GM21786 (cell line): ENCODE data around the gene ADGRA1.

Experiments
- ATAC-seq: cut with Tn5 transposase; IDR thresholded peaks from one replicate; pipeline ENCODE4 v1.9.1; 2021; ENCODE audit not compliant: unreplicated experiment

Gene ADGRA1

DNA sequence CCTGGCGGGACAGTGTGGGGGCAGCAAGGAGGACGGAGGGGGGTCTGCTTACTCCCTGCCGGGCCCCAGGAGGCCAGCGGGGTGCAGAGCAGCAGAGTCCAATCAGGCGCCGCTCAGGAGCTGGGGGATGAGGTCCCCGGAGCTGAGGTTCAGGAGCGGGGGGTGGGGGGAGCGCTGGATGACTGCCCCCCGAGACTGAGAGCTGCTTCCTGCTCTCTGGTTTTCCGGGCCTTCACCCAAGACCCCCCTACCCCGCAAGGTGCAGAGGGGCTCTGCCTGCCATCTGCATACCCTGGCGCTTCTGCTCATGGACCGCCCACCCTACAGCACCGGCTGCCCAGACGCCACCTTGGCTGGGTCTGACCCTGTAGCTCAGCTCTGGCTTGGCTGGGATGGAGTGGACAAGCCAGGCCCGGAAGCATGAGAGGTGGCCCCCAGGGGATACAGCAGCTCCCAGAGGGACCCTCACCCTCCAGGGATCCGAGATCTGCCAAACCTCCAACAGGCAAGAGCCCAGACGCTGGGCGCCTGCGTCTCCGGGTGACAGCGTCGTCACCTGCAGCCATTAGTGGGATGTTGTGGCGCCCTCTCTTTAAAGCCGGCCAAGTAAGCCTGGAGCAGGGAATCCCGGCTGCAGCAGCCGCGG, 73.2 kb downstream of the ADGRA1 start:
- ATAC-seq = no peak

DNA sequence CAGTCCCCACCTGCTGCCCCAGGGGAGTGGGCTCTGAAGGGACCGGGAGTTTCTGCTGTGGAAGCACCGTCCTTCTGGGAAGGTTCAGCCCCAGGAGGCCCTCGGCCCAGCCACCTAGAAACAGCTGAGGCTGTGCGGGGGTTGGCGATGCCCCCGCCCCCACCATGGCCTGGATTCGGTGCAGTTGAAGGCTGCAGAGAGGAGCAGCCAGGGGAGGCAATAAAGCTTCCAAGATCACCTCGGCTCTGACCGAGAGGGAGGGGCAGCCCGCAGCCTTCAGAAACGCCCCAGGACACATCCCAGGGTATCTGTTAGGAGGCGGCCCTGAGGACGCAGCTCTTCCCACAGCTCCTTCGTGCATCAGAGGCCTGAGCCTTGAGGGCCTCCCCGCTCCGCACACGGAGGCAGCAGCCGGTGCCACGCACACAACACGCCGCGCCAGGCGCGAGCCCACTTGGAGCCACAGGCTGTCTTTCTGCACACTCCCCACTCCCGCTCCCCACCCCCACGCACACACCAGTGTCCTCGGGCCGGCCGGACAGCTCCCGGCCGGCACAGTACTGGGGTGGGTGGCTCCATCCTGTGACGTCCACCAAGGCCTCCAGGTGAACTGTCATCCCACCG, 73.9 kb downstream of the ADGRA1 start:
- ATAC-seq = no peak

DNA sequence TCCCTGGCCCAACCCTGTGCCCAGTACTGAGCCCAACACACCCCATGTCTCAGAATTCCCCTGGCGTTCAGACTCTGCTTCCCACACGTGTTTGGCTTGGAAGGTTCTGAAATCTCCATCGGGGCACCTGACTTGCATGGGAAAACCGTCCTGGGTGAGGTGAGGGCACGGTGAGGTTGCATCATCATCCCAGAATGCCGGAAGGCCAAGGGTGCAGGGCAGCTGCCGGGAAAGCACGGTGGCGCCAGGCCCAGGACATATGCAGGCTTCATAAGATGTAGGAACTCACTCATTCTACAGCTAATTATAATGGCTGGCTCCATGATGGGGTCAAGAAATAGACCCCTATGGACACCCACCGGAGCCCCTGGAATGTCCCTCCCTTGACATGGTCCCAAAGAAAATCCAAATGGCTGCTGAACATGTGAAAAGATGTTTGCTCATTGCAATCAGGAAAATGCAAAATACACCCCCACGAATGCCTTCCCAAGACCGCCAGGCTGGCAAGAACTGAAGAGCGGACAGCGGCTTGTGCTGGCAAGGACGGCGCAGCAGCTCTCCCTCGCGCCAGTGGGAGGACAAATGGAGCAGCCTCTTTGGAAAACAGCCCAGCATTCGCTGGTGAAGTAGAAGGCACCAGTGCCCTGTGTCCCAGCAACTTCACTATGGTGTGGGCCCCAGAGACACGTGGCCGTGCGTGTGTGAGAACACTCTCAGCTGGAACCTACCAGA, 74.6 kb downstream of the ADGRA1 start:
- ATAC-seq = no peak

DNA sequence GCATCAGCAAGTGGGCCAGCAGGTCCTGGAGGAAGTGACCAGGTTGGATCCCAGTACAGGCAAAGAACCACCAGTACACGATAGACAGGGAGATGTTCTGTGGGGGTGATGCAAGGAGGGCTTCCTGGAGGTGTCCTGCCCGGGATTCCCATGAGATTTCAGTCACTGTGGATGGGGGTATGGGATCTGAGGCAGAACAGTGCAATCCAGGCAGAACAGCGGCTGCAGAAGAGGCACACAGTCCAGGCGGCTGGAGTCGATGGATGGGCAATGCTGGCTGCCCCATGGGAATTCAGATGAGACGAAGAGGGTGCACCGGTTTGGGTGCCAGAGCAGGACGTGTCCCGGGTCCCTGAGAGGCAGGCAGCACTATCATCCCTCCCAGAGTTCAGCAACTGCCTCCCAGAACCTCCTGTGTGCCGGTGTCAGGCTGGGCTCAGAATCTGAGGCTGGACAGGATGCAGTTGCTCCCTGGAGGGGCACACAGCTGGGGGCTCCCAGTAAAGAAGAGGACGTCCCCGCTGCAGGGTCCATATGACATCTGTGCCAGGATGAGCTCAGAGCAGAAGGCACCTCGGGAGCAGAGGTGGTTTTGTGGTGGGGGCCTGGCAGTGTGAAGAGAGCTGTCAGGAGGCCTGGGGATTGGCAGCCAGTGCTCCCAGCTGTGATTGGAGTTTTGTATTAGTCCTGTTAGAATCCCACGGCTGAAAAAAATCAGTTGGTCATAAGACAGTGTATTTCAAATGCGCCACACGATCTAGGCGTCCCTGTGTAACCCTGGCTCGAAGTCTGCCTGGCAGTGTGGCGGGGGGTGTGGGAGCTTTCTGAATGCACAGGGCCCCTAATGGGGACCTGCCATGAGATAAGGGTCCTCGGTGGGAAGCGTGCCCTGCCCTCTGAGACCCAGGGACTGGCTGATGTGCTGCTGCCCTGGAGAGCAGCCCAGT, 75.5 kb downstream of the ADGRA1 start:
- ATAC-seq = no peak

DNA sequence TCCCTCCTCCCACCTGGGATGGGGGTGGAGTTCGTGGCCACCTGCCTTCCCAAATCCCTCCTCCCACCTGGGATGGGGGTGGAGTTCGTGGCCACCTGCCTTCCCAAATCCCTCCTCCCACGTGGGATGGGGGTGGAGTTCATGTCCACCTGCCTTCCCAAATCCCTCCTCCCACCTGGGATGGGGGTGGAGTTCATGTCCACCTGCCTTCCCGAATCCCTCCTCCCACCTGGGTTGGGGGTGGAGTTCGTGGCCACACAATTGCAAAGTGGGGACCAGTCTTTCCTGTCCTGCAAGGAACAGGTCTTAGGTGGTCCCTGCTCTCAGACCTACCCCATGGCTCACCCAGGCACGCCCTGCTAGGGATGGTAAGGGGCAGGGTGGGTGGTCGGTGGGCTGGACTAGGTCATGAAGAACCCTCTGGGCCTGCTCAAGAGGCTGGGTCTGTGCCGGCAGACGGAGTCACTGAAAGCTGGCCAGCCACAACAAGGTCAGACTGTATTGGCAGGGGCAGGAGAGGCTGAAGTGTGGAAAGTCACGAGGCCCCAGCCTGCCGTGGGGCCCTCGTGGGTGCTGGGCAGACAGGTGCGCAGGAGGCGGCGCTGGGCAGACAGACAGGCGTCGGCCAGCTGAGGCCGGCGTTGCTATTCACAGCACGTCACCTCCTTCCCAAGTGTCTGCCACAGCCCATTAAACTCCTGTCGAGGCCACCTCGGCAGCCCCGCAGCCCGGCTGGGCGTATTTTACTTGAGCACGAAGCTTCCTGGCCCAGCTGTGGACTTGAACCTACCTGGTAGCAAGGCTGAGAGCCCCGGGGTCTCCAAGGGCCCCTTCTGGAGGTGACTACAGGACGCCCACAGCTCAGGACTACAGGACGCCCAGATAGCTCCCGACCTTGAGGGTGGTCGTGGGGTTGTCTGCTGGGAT, 76.4 kb downstream of the ADGRA1 start:
- no peak for ATAC-seq

DNA sequence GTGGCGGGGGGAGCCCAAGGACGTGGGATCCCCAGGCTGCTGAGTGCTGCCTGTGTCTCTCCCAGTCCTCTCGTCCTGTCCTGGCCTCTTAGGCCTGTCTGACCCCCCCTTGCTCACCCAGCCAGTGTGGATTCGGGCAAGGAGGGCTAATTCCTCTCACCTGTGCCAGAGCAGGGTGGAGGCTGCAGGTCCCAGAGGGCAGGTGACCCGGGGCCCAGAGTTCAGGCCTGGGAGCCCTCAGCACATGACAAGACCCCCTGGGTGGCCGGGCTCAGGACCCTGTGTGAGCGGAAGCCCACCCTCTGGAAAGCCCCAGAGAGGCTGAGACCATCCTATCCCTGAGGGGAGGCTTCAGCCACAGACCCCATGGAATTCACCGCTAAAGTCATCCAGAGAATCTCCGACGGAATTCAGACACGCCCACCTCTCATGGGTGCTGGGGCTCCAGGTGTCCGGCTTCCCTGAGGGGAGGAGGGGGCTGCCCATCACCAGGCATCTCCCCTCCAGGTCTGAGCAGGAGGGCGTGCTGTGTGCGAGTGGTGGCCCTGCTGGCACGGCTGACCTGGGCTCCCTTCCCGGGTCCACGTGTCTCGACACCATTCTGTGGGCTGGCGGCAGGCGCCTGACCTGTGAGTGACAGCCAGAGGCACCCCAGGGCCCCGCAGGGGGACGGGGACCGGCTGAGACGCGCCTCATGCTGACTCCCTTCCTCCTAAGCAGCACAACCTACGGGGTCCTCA, 77.3 kb downstream of the ADGRA1 start:
- ATAC-seq = no peak

DNA sequence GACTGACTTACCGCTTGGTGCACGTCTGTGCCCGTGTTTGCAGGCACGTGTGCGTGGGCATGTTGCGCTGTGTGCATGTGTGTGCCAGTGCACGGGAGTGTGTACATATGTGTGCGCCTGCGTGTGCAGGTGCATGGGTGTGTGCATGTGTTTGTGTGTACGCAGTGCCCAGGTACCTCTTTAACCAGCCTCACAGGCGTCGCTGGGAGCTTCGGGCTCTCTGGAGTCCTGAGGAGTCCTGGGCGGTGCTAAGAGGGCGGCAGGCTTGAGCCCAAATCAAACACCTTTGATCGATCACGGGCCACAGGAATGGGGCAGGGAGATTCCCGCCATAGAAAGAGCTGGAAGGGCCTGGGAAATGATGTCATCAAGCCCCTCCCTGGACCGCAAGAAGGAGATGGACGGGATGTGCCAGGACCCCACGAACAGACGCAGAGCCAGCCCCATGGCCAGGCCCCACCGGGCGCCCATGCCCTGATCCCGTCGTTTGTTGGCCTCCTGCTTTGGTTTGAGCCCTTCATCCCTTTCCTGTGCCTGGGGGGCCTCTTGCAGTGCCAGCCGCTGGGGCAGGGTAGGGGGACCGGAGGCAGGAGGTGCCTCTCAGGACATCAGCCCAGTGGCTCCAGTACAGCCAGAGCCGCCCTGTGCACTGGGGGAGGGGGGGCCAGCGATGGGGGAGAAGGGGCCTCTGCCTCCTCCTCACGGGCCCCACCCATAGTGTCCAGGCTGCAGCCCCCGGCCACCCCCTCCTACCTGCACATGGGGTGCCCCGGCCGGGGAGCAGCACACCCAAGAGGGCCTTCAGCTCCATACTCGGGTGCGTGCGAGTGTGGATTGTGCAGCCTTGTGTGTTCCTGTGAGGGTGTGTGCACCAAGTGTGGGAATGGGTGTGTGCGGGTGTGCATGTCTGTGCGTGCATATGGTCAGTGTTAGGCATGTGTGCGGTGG, 78.1 kb downstream of the ADGRA1 start:
- ATAC-seq = no peak

DNA sequence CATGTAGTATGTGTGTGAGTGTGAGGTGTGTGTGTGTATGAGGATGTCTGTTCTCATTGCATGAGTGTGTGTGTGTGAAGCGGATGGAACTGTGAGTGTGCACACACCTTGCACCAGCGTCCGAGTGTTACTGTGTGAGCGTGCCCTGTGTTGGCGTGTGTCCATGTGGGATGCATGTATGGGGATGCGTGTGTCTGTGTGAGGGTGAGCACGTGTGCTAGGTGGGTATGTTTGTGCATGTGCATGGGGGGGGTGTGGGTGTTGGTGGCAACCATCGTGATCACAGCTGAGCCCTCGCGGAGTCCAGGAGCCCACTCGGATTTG, 78.7 kb downstream of the ADGRA1 start:
- ATAC-seq = no peak

DNA sequence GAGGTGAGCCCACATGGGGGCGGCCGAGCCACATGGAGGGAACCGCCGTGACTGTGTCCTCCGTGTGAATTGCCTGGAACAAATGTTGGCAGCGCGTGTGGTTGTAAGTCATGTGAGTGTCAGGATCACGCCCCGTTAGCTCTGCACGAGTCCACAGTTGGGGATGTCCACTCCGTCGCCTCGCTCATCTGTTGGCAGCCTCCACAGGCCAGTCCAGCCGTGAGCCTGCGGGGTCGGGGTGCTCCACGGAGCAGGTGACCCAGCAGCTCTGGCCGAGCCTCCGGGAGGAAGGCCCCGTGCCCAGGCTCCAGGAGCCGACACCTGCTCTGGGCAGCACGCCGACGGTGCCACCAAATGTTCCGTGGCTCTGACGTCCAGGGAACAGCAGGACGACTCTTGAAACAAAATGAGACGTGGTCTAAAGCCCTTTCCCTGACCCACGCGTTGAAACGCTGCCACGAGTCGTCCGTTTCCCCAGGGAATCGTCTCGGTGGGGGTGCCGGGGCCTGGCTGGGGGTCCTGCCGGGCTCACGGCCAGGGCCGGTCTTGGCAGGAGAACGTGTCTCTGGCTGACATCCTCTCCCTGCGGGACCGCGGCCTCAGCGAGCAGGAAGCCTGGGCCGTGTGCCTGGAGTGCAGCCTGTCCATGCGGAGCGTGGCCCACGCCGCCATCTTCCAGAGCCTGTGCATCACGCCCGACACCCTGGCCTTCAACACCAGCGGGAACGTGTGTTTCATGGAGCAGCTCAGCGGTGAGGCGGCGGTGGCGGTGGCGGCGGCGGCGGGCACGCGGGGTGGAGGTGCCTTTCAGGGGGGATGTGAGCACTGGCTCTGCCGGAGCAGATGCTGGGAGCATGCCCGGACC, 79.3 kb downstream of the ADGRA1 start:
- no peak for ATAC-seq

DNA sequence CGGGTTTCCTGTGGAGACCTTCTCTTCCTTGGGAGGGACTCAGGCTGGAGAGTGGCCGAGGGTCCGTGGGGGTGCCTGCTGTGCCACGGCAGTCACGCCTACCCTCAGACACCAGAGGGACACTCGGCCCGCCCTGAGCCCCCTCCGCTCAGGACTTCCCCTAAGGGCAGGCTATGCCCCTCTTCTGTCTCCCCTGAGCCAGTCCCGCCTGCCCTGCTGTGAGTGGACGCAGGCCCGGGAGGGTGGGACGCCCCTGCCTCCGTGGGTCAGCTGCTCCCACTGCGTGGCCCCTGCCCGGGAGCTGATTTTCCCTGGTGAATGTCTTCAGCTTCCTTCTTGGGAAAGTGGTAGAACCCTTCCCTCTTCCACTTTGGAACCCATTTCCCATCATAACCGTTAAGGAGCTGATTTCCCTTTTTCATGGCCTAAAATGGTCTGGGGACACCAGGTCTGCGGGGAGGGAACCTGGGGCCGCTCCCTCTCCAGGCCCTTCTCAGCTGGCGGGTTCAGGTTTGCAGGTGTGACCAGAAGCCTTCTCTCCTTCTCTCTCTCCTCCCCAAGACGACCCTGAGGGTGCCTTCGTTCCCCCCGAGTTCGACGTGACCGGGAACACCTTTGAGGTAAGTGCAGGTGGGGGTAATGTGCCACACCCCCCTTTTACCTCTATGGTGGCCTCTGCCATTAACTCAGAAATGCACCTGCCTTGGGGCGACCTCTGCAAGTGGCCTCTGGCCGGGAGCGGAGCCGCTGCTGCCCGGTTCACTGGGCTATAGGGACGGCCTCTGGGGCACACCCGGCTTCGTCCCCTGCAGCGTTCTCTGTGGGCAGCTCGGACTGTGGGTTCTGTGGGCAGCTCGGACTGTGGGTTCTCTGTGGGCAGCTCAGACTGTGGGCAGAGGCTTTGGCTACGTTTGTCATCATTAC, 80.2 kb downstream of the ADGRA1 start:
- no peak for ATAC-seq

DNA sequence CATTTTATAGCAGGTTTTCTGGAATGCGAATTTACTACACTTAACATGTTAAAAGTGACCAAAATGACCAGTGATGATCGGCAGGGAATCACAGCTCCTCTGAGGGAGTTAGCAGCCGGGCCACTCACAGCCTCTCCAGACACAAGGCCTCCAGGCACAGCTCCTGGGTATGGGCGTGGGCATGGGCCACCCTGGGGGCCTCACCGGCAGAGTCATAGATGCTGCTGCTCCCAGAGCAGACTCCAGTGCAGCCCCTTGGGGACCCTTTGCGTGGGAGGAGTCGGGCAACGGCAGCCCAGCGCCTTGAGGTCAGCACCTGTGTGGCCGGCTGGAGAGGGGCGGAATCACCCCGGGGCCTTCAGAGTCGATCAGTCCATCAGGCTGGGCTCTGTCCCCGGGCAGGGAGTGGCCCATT, 80.9 kb downstream of the ADGRA1 start:
- no peak for ATAC-seq

DNA sequence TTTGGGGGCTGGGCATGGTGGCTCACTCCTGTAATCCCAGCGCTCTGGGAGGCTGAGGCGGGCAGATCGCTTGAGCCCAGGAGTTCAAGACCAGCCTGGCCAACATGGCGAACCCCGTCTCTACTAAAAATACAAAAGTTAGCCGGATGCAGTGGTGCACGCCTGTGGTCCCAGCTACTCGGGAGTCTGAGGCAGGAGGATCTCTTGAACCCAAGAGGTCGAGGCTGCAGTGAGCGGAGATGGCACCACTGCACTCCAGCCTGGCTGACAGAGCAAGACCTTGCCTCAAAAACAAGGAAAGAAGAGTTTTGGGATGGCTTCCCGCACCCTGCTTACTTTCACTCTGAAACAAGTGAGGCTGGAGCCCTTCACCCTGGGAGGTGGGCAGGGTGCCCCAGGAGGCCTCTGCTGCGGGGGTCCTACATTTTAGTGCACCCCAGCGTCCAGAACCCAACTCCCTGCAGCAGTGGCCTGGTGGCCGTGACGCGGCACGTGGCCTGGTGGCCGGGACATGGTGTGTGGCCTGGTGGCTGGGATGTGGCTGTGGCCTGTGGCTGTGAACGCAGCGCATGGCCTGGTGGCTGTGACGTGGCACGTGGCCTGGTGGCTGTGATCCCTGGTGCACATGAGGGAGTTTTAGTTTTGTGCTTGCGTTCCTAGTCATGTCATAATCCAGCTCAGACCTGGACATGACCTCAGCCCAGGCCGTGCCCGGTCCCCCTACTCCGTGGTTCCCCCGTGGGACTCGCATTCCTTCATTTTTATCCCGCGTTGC, 81.6 kb downstream of the ADGRA1 start:
- no peak for ATAC-seq

DNA sequence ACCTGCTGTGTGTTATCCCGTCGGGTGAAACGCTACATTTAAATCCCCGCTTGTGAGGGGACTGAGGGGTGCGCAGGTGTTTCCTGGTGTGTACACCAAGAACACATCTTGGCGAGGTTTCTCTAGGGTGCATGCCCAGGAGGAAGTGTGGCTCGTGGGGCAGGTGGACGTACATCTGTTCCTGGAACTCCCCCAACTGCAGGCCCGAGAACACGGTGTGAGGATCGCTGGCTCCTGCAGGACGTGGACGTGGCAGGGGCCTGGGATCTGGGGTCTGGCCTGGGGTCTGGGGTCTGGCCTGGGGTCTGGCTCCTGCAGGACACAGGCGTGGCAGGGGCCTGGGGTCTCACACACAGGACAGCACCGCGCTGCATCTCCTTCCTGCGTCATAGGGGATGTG, 82.4 kb downstream of the ADGRA1 start:
- no peak for ATAC-seq

DNA sequence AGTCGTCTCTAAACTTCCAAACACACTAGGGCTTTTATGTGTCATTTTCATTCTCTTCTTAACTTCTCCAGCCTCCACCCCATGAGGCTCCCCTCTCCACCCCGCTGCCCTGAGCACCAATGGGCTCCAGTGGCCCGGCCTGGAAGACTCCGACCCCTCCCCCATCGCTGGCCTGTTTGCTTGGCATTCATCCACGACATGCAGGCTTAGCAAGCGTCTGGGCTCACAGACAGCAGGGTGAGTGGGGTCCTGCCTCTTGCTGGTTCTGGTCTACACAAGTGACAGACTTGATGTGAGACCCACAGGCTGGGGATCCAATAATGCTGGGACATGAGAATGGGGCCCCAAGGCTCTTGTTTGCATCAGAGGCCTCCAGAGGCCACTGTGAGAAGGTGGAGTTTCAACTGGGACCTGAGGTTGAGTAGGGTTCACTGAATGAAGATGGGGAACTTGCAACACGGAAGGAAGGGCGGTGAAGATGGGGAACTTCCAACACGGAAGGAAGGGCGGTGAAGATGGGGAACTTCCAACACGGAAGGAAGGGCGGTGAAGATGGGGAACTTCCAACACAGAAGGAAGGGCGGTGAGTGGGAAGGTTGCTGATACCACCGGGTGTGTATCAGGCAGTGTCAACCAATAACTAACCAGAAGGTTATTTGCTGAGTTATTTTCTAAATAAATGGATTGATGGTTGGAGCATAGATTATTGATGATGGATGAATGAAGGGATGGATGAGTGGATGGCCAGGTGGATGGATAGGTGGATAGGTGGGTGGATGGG, 86.3 kb downstream of the ADGRA1 start:
- ATAC-seq = no peak

DNA sequence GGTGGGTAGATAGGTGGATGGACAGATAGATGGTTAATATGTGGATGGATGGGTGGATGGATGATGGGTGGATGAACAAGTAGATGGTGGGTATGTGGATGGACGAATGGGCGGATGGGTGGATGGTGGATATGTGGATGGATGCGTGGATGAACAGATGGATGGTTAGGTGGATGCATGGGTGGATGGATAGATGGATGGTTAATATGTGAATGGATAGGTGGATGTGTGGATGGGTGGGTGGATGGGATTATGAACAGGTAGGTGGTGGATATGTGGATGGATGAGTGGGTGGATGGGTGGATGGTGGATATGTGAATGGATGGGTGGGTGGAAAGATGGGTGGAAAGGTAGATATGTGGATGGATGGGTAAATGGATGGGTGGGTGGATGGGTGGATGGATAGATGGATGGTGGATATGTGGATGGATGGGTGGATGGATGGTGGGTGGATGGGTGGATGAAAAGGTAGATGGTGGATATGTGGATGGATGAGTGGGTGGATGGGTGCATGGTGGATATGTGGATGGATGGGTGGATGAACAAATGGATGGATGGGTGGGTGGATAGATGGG, 87.1 kb downstream of the ADGRA1 start:
- no peak for ATAC-seq
